Caco-2 (cell line): Measurements from ENCODE around the gene PLCB4. TPM values are rescaled to one million over a fixed set of nuclear protein-coding genes. Genes with fewer than 3 reads are reported as not detected.

Source experiments
- BruUV-seq: library from RNA; stranded (reverse); fragments of 400-500 nt; replicated peaks from 2 replicates; lab custom pipeline; 2021; lab: Mats Ljungman, UMichigan
- CTCF ChIA-PET: fragments of 300-600 bp; sonication (Branson Sonifier 250); formaldehyde crosslinking; loops from one replicate; lab custom pipeline; 2022; ENCODE audit warnings: antibody characterized with exemption; lab: Charles Lee
- POLR2A ChIA-PET: fragments of 300-600 bp; sonication (Branson Sonifier 250); formaldehyde crosslinking; loops from one replicate; lab custom pipeline; 2022; ENCODE audit warnings: antibody characterized with exemption; lab: Charles Lee
- DNase-seq, 2 experiments: peaks; one replicate each; pipeline versions ENCODE4 v3.0.0 to v3.0.0-alpha.2; 2020 to 2022
- H3K27me3 ChIP-seq: replicated peaks from 2 replicates; pipeline ENCODE4 v1.6.0; 2011; ENCODE audit warnings: low read length; ENCODE audit not compliant: control insufficient read depth, insufficient read depth
- H3K36me3 ChIP-seq: 2 replicates; pipeline ENCODE4 v1.5.1; 2011; ENCODE audit warnings: low read length; ENCODE audit not compliant: control insufficient read depth, insufficient read depth
- H3K4me1 ChIP-seq: fragments of 250-450 bp; sonication (Bioruptor Pico); 2 replicates; pipeline ENCODE4 v1.5.1; 2020; ENCODE audit warnings: mild to moderate bottlenecking
- H3K4me3 ChIP-seq: 2 replicates; pipeline ENCODE4 v1.5.1; 2011; ENCODE audit warnings: low read depth, mild to moderate bottlenecking, control low read depth, low read length
- H3K9me3 ChIP-seq: fragments of 250-450 bp; sonication (Bioruptor Pico); 2 replicates; pipeline ENCODE4 v1.5.1; 2020; ENCODE audit warnings: mild to moderate bottlenecking, moderate library complexity
- H3K27ac Mint-ChIP-seq: one replicate; pipeline ENCODE4 v1.8.0; 2022; ENCODE audit warnings: mixed read lengths; ENCODE audit not compliant: unreplicated experiment
- H3K27me3 Mint-ChIP-seq: one replicate; pipeline ENCODE4 v1.8.0; 2022; ENCODE audit warnings: mixed read lengths; ENCODE audit not compliant: insufficient read depth, unreplicated experiment
- H3K36me3 Mint-ChIP-seq: one replicate; pipeline ENCODE4 v1.8.0; 2022; ENCODE audit warnings: mild to moderate bottlenecking, mixed read lengths; ENCODE audit not compliant: insufficient read depth, unreplicated experiment
- H3K4me1 Mint-ChIP-seq: one replicate; pipeline ENCODE4 v1.8.0; 2022; ENCODE audit warnings: low read depth, mixed read lengths; ENCODE audit not compliant: unreplicated experiment
- H3K4me3 Mint-ChIP-seq: one replicate; pipeline ENCODE4 v1.8.0; 2022; ENCODE audit warnings: mild to moderate bottlenecking, moderate library complexity, mixed read lengths; ENCODE audit not compliant: unreplicated experiment
- H3K9me3 Mint-ChIP-seq: one replicate; pipeline ENCODE4 v1.8.0; 2022; ENCODE audit warnings: mixed read lengths; ENCODE audit not compliant: unreplicated experiment
- intact Hi-C: fragments of 100-400 bp; cut with micrococcal nuclease; formaldehyde crosslinking; loops from one replicate; pipeline ENCODE4 v1.10.0; 2022; ENCODE audit not compliant: unreplicated experiment
- total RNA-seq: library from RNA; stranded (reverse); gene quantifications from 2 replicates; pipeline ENCODE4 v1.2.3, GENCODE V29; 2022
- TF ChIP-seq, protein P1 (sequence below), 2 experiments: fragments of 200-600 bp in 1 of 2; IDR thresholded peaks; 1 replicate in 1 of 2; 2 replicates in 1 of 2; pipeline versions ENCODE4 v1.5.1 to v1.8.0; 2011 to 2022; ENCODE audit warnings: antibody characterized with exemption in 1 of 2, control low read depth in 1 of 2, inconsistent platforms in 1 of 2, low read depth in 1 of 2, low read length in 1 of 2, mild to moderate bottlenecking in 1 of 2, moderate library complexity in 1 of 2; ENCODE audit not compliant: insufficient read depth in 1 of 2, severe bottlenecking in 1 of 2, unreplicated experiment in 1 of 2

PLCB4 gene
- total RNA-seq, 1 experiment from 2014 or later: 3.0 TPM

DNA sequence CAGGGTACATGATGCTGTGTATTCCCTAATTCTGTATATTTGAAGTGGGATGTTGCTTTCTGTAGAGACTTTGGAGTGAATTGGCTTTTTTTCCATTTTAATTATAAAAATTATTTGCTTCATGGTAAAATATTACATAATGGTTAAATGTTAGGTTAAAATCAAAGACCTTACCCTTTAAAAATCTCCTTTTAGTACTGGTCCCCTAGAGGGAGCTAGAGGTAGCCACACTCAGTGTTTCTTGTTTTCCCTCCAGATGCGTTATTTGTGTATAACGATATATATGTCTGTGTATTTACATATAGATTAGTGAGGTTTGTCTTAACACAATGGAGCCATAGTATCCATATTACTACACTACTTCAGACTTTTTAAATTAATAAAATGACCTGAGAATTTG is 146.7 kb downstream of the PLCB4 start:
- H3K4me1 ChIP-seq: no peaks in the 10 kb centered on the region
- TF ChIP-seq, protein P1, sequence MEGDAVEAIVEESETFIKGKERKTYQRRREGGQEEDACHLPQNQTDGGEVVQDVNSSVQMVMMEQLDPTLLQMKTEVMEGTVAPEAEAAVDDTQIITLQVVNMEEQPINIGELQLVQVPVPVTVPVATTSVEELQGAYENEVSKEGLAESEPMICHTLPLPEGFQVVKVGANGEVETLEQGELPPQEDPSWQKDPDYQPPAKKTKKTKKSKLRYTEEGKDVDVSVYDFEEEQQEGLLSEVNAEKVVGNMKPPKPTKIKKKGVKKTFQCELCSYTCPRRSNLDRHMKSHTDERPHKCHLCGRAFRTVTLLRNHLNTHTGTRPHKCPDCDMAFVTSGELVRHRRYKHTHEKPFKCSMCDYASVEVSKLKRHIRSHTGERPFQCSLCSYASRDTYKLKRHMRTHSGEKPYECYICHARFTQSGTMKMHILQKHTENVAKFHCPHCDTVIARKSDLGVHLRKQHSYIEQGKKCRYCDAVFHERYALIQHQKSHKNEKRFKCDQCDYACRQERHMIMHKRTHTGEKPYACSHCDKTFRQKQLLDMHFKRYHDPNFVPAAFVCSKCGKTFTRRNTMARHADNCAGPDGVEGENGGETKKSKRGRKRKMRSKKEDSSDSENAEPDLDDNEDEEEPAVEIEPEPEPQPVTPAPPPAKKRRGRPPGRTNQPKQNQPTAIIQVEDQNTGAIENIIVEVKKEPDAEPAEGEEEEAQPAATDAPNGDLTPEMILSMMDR (IDR thresholded peaks at IDR 0.05; ENCODE audit: insufficient read depth in 1 of 2, low read depth in 1 of 2, low read length in 1 of 2, severe bottlenecking in 1 of 2, unreplicated experiment in 1 of 2): peak; percentile 42 to 62
- H3K4me3 ChIP-seq: no peak overlapping the region
- no peaks in the 10 kb centered on the region for H3K9me3 ChIP-seq
- Mint-ChIP-seq H3K4me3 (no peak overlapping the region), H3K36me3 (no peaks in the 10 kb centered on the region), H3K27ac (no peak overlapping the region), H3K4me1 (no peaks in the 10 kb centered on the region), H3K27me3 (no peaks in the 10 kb centered on the region), H3K9me3 (no peaks in the 10 kb centered on the region)
- intact Hi-C loops: loop anchor here (1.0 kb wide), 1 partner anchor 144 kb away; no protein-coding TSS in a partner anchor
- H3K36me3 ChIP-seq: no peaks in the 10 kb centered on the region
- no peaks in the 10 kb centered on the region; the same call in 1 of the 2 replicates for H3K27me3 ChIP-seq
- ChIA-PET CTCF (interaction anchor here (0.7 kb wide), 2 partner anchors 13 to 177 kb away, joined by 3 read pairs; no protein-coding TSS in a partner anchor), POLR2A (no interaction called here)
- DNase-seq: peak in 1 of 2 experiments; percentile 15
- BruUV-seq: no TSS peak

DNA sequence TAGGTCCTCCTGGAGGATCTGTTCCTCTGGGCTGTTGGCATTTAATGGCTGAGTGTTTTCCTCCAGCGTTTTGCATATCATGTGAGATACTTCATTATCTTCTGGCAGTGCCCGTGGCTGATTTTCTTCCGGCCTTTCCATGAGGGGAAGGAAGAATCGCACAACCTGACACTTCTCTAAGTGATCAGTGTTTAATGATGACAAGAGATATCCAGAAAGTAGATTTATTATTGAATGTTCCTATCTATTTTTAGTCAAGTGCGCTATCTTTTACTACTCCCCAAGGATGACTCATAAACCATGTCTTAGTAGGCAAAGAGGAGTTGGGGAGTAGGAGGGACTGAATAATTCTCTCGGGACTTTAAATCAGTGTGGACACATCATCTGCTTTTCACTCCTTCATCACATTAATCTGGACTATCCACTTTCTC is 149.7 kb downstream of the PLCB4 start:
- DNase-seq: no peak
- CTCF ChIA-PET: no interaction called here
- H3K9me3 ChIP-seq: no peaks in the 10 kb centered on the region
- H3K9me3 Mint-ChIP-seq: no peaks in the 10 kb centered on the region
- no peaks in the 10 kb centered on the region for H3K27me3 ChIP-seq
- H3K36me3 Mint-ChIP-seq: no peaks in the 10 kb centered on the region
- H3K4me3 Mint-ChIP-seq: no peak overlapping the region
- no peaks in the 10 kb centered on the region for H3K27me3 Mint-ChIP-seq
- no peak overlapping the region for H3K4me3 ChIP-seq
- H3K4me1 Mint-ChIP-seq: no peaks in the 10 kb centered on the region
- H3K36me3 ChIP-seq: no peaks in the 10 kb centered on the region
- BruUV-seq: no TSS peak
- intact Hi-C loops: no loop called here
- TF ChIP-seq, protein P1 (IDR thresholded peaks at IDR 0.05; ENCODE audit: insufficient read depth in 1 of 2, low read depth in 1 of 2, low read length in 1 of 2, severe bottlenecking in 1 of 2, unreplicated experiment in 1 of 2): no peak
- H3K27ac Mint-ChIP-seq: no peak overlapping the region
- no peaks in the 10 kb centered on the region for H3K4me1 ChIP-seq
- POLR2A ChIA-PET: no interaction called here

DNA sequence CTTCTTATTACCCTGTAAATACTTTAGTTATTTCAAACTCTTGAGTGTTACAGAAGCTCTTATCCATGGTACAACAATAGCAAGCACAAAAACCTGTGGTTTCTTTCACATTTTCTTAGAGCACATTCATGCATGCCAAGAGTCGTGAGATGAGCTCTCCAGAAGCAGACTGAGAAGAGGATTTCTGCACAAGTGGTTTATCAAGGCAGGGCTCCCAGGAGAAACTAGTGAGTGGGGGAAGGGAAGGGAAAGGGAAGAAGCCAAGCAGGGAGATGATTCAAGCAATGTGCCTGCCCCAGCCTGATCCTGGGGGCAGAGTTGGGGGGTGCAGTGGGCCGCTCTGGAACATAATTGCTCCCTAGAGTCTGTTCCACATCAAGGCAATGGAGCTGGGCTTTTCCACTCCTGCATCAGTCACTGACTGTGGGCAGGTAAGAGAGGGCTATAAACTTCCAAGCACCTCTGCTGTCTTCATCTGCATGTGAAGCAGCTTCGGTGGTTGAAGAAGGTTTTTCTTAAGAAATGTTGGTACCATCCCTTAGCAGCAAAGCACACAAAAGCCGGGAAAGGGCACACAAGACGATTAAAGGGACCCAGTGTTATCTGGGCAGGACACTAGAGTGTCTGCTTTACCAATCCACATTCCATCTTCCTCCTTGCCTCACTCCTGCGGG is 152.1 kb downstream of the PLCB4 start:
- Mint-ChIP-seq H3K36me3 (no peaks in the 10 kb centered on the region), H3K9me3 (no peaks in the 10 kb centered on the region), H3K27ac (no peak overlapping the region), H3K4me1 (no peaks in the 10 kb centered on the region), H3K27me3 (no peaks in the 10 kb centered on the region), H3K4me3 (no peak overlapping the region)
- BruUV-seq: no TSS peak
- ChIA-PET CTCF (no interaction called here), POLR2A (no interaction called here)
- H3K9me3 ChIP-seq: no peaks in the 10 kb centered on the region
- no peaks in the 10 kb centered on the region for H3K27me3 ChIP-seq
- TF ChIP-seq, protein P1 (IDR thresholded peaks at IDR 0.05; ENCODE audit: insufficient read depth in 1 of 2, low read depth in 1 of 2, low read length in 1 of 2, severe bottlenecking in 1 of 2, unreplicated experiment in 1 of 2): no peak
- intact Hi-C loops: no loop called here
- no peak overlapping the region for H3K4me3 ChIP-seq
- no peaks in the 10 kb centered on the region for H3K36me3 ChIP-seq
- no peaks in the 10 kb centered on the region for H3K4me1 ChIP-seq
- no peak for DNase-seq
